ENCODE measurements around the gene TTLL5. TPM values are rescaled to one million over a fixed set of nuclear protein-coding genes. Genes with fewer than 3 reads are reported as not detected.

TTLL5 gene
- total and polyA plus RNA-seq, 2 donors: 16.1 to 46.4 TPM

- WGBS: 55% methylated on average over 5 of the region's 5 CpGs
- Histone ChIP-seq H3K36me3 (ENCODE audit: insufficient read depth) (peaks cover 1% of the 10 kb centered on the region), H3K27ac (ENCODE audit: low read depth) (no peak overlapping the region), H3K4me1 (ENCODE audit: insufficient read depth) (no peaks in the 10 kb centered on the region), H3K4me3 (ENCODE audit: low read depth, low read length) (no peak overlapping the region)
- DNase-seq (ENCODE audit: extremely low spot score): no peak
These were observed 90.2 kb downstream of the TTLL5 start for GRCh38 chr14:75751296-75751695.

GRCh38 chr14:75752086-75752485 lies 91.0 kb downstream of the TTLL5 start:
- peaks cover 1% of the 10 kb centered on the region for H3K36me3 ChIP-seq (ENCODE audit: insufficient read depth)
- 61% methylated on average over 3 of the region's 3 CpGs for WGBS
- no peak overlapping the region for H3K4me3 ChIP-seq (ENCODE audit: low read depth, low read length)
- no peak for DNase-seq (ENCODE audit: extremely low spot score)
- no peak overlapping the region for H3K27ac ChIP-seq (ENCODE audit: low read depth)
- no peaks in the 10 kb centered on the region for H3K4me1 ChIP-seq (ENCODE audit: insufficient read depth)

GRCh38 chr14:75752907-75753594 lies 92.0 kb downstream of the TTLL5 start:
- Histone ChIP-seq H3K27ac (ENCODE audit: low read depth) (no peak overlapping the region), H3K4me3 (ENCODE audit: low read depth, low read length) (no peak overlapping the region), H3K4me1 (ENCODE audit: insufficient read depth) (no peaks in the 10 kb centered on the region), H3K36me3 (ENCODE audit: insufficient read depth) (no peaks in the 10 kb centered on the region)
- DNase-seq (ENCODE audit: extremely low spot score): no peak
- WGBS: 32% methylated on average over 4 of the region's 4 CpGs

- WGBS: 37% methylated on average over 4 of the region's 4 CpGs
These were observed 92.7 kb downstream of the TTLL5 start for GRCh38 chr14:75753696-75754095.

GRCh38 chr14:75757644-75758402 lies 96.8 kb downstream of the TTLL5 start:
- 96% methylated on average over 4 of the region's 4 CpGs for WGBS
- DNase-seq (ENCODE audit: extremely low spot score): no peak
- no peak overlapping the region for H3K27ac ChIP-seq (ENCODE audit: low read depth)
- no peak overlapping the region for H3K4me3 ChIP-seq (ENCODE audit: low read depth, low read length)
- H3K36me3 ChIP-seq (ENCODE audit: insufficient read depth): no peaks in the 10 kb centered on the region
- H3K4me1 ChIP-seq (ENCODE audit: insufficient read depth): no peaks in the 10 kb centered on the region

More at GRCh38 chr14:75753696-75754095, 92.7 kb downstream of the TTLL5 start:
- Histone ChIP-seq H3K4me1 (ENCODE audit: insufficient read depth) (no peaks in the 10 kb centered on the region), H3K27ac (ENCODE audit: low read depth) (no peak overlapping the region), H3K36me3 (ENCODE audit: insufficient read depth) (no peaks in the 10 kb centered on the region), H3K4me3 (ENCODE audit: low read depth, low read length) (no peak overlapping the region)
- no peak for DNase-seq (ENCODE audit: extremely low spot score)

GRCh38 chr14:75764020-75764419 lies 103.0 kb downstream of the TTLL5 start:
- no peak for DNase-seq (ENCODE audit: extremely low spot score)
- WGBS: 97% methylated on average over 4 of the region's 4 CpGs
- Histone ChIP-seq H3K36me3 (ENCODE audit: insufficient read depth) (no peaks in the 10 kb centered on the region), H3K4me3 (ENCODE audit: low read depth, low read length) (no peak overlapping the region), H3K27ac (ENCODE audit: low read depth) (no peak overlapping the region), H3K4me1 (ENCODE audit: insufficient read depth) (no peaks in the 10 kb centered on the region)

GRCh38 chr14:75769047-75769685 lies 108.1 kb downstream of the TTLL5 start:
- Histone ChIP-seq H3K4me3 (ENCODE audit: low read depth, low read length) (no peak overlapping the region), H3K4me1 (ENCODE audit: insufficient read depth) (no peaks in the 10 kb centered on the region), H3K27ac (ENCODE audit: low read depth) (no peak overlapping the region), H3K36me3 (ENCODE audit: insufficient read depth) (no peaks in the 10 kb centered on the region)
- no peak for DNase-seq (ENCODE audit: extremely low spot score)
- 84% methylated on average over 9 of the region's 9 CpGs for WGBS

GRCh38 chr14:75770635-75771034 lies 109.6 kb downstream of the TTLL5 start:
- Histone ChIP-seq H3K4me1 (ENCODE audit: insufficient read depth) (no peaks in the 10 kb centered on the region), H3K4me3 (ENCODE audit: low read depth, low read length) (no peak overlapping the region), H3K27ac (ENCODE audit: low read depth) (no peak overlapping the region), H3K36me3 (ENCODE audit: insufficient read depth) (no peaks in the 10 kb centered on the region)
- no peak for DNase-seq (ENCODE audit: extremely low spot score)
- 56% methylated on average over 2 of the region's 2 CpGs for WGBS

- Histone ChIP-seq H3K4me3 (ENCODE audit: low read depth, low read length) (no peak overlapping the region), H3K36me3 (ENCODE audit: insufficient read depth) (no peaks in the 10 kb centered on the region), H3K27ac (ENCODE audit: low read depth) (no peak overlapping the region), H3K4me1 (ENCODE audit: insufficient read depth) (no peaks in the 10 kb centered on the region)
- 91% methylated on average over 6 of the region's 6 CpGs for WGBS
- no peak for DNase-seq (ENCODE audit: extremely low spot score)
These were observed 110.5 kb downstream of the TTLL5 start for GRCh38 chr14:75771595-75771994.

GRCh38 chr14:75773046-75773445 lies 112.0 kb downstream of the TTLL5 start:
- H3K36me3 ChIP-seq (ENCODE audit: insufficient read depth): no peaks in the 10 kb centered on the region
- H3K4me3 ChIP-seq (ENCODE audit: low read depth, low read length): no peak overlapping the region

GRCh38 chr14:75781096-75781495 lies 120.0 kb downstream of the TTLL5 start:
- 93% methylated on average over 7 of the region's 7 CpGs for WGBS
- peaks cover 7% of the 10 kb centered on the region for H3K36me3 ChIP-seq (ENCODE audit: insufficient read depth)
- H3K4me3 ChIP-seq (ENCODE audit: low read depth, low read length): no peak overlapping the region
- no peaks in the 10 kb centered on the region for H3K4me1 ChIP-seq (ENCODE audit: insufficient read depth)
- DNase-seq (ENCODE audit: extremely low spot score): no peak
- no peak overlapping the region for H3K27ac ChIP-seq (ENCODE audit: low read depth)

More at GRCh38 chr14:75773046-75773445, 112.0 kb downstream of the TTLL5 start:
- Histone ChIP-seq H3K27ac (ENCODE audit: low read depth) (no peak overlapping the region), H3K4me1 (ENCODE audit: insufficient read depth) (no peaks in the 10 kb centered on the region)
- DNase-seq (ENCODE audit: extremely low spot score): no peak

GRCh38 chr14:75783184-75783583 lies 122.1 kb downstream of the TTLL5 start:
- no peak for DNase-seq (ENCODE audit: extremely low spot score)
- Histone ChIP-seq H3K4me1 (ENCODE audit: insufficient read depth) (no peaks in the 10 kb centered on the region), H3K4me3 (ENCODE audit: low read depth, low read length) (no peak overlapping the region), H3K27ac (ENCODE audit: low read depth) (no peak overlapping the region), H3K36me3 (ENCODE audit: insufficient read depth) (peaks cover 7% of the 10 kb centered on the region)
- WGBS: 92% methylated on average over 5 of the region's 5 CpGs

- Histone ChIP-seq H3K36me3 (ENCODE audit: insufficient read depth) (peaks cover 7% of the 10 kb centered on the region), H3K4me3 (ENCODE audit: low read depth, low read length) (no peak overlapping the region), H3K4me1 (ENCODE audit: insufficient read depth) (no peaks in the 10 kb centered on the region), H3K27ac (ENCODE audit: low read depth) (no peak overlapping the region)
- DNase-seq (ENCODE audit: extremely low spot score): no peak
- 93% methylated on average over 3 of the region's 3 CpGs for WGBS
These were observed 122.7 kb downstream of the TTLL5 start for GRCh38 chr14:75783602-75784313.

All from urinary bladder (tissue), 4 donors.